Measurements from ENCODE around the gene SETDB2.

Gene SETDB2

DNA sequence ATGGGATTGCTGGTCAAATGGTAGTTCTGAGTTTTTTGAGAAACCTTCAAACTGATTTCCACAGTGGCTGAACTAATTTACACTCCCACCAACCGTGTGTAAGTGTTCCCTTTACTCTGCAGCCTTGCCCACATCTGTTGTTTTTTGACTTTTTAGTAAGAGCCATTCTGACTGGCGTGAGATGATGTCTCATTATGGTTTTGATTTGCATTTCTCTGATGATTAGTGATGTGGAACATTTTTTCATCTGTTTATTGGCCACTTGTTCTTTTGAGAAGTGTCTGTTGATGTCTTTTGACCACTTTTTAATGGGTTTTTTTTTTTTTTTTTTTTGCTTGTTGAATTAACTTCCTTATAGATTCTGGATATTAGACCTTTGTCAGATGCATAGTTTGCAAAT lies 4.5 kb upstream of the SETDB2 start:
- no peaks in the 10 kb centered on the region for H3K27me3 ChIP-seq (ENCODE audit: insufficient read depth, low read length, poor library complexity, severe bottlenecking)
- H3K4me2 ChIP-seq (ENCODE audit: low read depth, low read length, poor library complexity, severe bottlenecking), result no peak overlapping the region
- no peak overlapping the region for H3K4me3 ChIP-seq (ENCODE audit: low read length, poor library complexity, severe bottlenecking)
- H3K36me3 ChIP-seq (ENCODE audit: insufficient read depth, low read length), result no peaks in the 10 kb centered on the region
- no peaks in the 10 kb centered on the region for H3K9me3 ChIP-seq (ENCODE audit: insufficient read depth, low read depth, low read length)
- H3K9ac ChIP-seq (ENCODE audit: low read depth, low read length, poor library complexity, severe bottlenecking), result no peak overlapping the region
- H4K20me1 ChIP-seq (ENCODE audit: insufficient read depth, low read length, poor library complexity, severe bottlenecking), result no peaks in the 10 kb centered on the region
- peaks cover 9% of the 10 kb centered on the region for H3K4me1 ChIP-seq (ENCODE audit: insufficient read depth, low read length, poor library complexity, severe bottlenecking)
- 0 out of 2 replicates have a peak, but pooled peaks cover 11% of the 10 kb centered on the region for H3K79me2 ChIP-seq (ENCODE audit: insufficient read depth, low read length)
- H2AFZ ChIP-seq (ENCODE audit: low read length), result no peak overlapping the region
- TF ChIP-seq EZH2phosphoT487 (IDR thresholded peaks at IDR 0.05; ENCODE audit: borderline replicate concordance), result no peak
- TF ChIP-seq, protein P1, sequence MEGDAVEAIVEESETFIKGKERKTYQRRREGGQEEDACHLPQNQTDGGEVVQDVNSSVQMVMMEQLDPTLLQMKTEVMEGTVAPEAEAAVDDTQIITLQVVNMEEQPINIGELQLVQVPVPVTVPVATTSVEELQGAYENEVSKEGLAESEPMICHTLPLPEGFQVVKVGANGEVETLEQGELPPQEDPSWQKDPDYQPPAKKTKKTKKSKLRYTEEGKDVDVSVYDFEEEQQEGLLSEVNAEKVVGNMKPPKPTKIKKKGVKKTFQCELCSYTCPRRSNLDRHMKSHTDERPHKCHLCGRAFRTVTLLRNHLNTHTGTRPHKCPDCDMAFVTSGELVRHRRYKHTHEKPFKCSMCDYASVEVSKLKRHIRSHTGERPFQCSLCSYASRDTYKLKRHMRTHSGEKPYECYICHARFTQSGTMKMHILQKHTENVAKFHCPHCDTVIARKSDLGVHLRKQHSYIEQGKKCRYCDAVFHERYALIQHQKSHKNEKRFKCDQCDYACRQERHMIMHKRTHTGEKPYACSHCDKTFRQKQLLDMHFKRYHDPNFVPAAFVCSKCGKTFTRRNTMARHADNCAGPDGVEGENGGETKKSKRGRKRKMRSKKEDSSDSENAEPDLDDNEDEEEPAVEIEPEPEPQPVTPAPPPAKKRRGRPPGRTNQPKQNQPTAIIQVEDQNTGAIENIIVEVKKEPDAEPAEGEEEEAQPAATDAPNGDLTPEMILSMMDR (conservative IDR thresholded peaks at IDR 0.05; ENCODE audit: low read length), result no peak
- no peaks in the 10 kb centered on the region for H3K9me2 ChIP-seq (replicated peaks; ENCODE audit: low read depth, low read length)
- peaks cover 3% of the 10 kb centered on the region; the same call in 1 of the 2 replicates for H3F3A ChIP-seq (ENCODE audit: low read depth)

DNA sequence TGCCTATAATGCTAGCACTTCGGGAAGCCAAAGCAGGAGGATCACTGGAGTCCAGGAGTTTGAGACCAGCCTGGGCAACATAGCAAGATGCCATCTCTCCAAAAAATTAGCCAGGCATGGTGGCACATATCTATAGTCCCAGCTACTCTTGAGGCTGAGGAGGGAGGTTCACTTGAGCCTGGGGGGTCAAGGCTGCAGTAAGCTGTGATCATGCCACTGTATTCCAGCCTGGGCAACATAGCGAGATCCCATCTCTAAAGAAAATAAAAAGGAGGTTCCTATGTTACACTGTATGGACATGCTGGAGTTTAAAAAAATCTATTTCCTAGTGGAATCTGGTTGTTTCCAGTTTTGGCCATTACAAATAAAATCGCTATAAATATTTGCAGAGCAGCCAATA lies 2.8 kb upstream of the SETDB2 start:
- Histone ChIP-seq H4K20me1 (ENCODE audit: insufficient read depth, low read length, poor library complexity, severe bottlenecking) (no peaks in the 10 kb centered on the region), H3K4me1 (ENCODE audit: insufficient read depth, low read length, poor library complexity, severe bottlenecking) (peaks cover 19% of the 10 kb centered on the region), H3K36me3 (ENCODE audit: insufficient read depth, low read length) (no peaks in the 10 kb centered on the region), H3K9me2 (replicated peaks; ENCODE audit: low read depth, low read length) (no peaks in the 10 kb centered on the region), H3K4me3 (ENCODE audit: low read length, poor library complexity, severe bottlenecking) (no peak overlapping the region), H3K9ac (ENCODE audit: low read depth, low read length, poor library complexity, severe bottlenecking) (no peak overlapping the region), H3K27me3 (ENCODE audit: insufficient read depth, low read length, poor library complexity, severe bottlenecking) (no peaks in the 10 kb centered on the region), H3F3A (ENCODE audit: low read depth) (peaks cover 7% of the 10 kb centered on the region; the same call in 1 of the 2 replicates), H3K79me2 (ENCODE audit: insufficient read depth, low read length) (peaks cover 26% of the 10 kb centered on the region; the same call in 1 of the 2 replicates), H3K4me2 (ENCODE audit: low read depth, low read length, poor library complexity, severe bottlenecking) (no peak overlapping the region), H3K9me3 (ENCODE audit: insufficient read depth, low read depth, low read length) (no peaks in the 10 kb centered on the region), H2AFZ (ENCODE audit: low read length) (no peak overlapping the region)
- no peak for TF ChIP-seq EZH2phosphoT487 (IDR thresholded peaks at IDR 0.05; ENCODE audit: borderline replicate concordance)
- TF ChIP-seq, protein P1 (conservative IDR thresholded peaks at IDR 0.05; ENCODE audit: low read length), result no peak

GRCh38 chr13:49441846-49442245 lies 2.2 kb upstream of the SETDB2 start:
- Histone ChIP-seq H3K36me3 (ENCODE audit: insufficient read depth, low read length) (no peaks in the 10 kb centered on the region), H3K4me3 (ENCODE audit: low read length, poor library complexity, severe bottlenecking) (no peak overlapping the region), H3K79me2 (ENCODE audit: insufficient read depth, low read length) (peaks cover 32% of the 10 kb centered on the region), H3F3A (ENCODE audit: low read depth) (peaks cover 7% of the 10 kb centered on the region; the same call in 1 of the 2 replicates), H3K4me1 (ENCODE audit: insufficient read depth, low read length, poor library complexity, severe bottlenecking) (peaks cover 23% of the 10 kb centered on the region), H3K4me2 (ENCODE audit: low read depth, low read length, poor library complexity, severe bottlenecking) (peak overlapping the region; percentile 86), H3K9me2 (replicated peaks; ENCODE audit: low read depth, low read length) (no peaks in the 10 kb centered on the region), H3K9me3 (ENCODE audit: insufficient read depth, low read depth, low read length) (no peaks in the 10 kb centered on the region), H3K9ac (ENCODE audit: low read depth, low read length, poor library complexity, severe bottlenecking) (no peak overlapping the region), H2AFZ (ENCODE audit: low read length) (no peak overlapping the region), H3K27me3 (ENCODE audit: insufficient read depth, low read length, poor library complexity, severe bottlenecking) (no peaks in the 10 kb centered on the region), H4K20me1 (ENCODE audit: insufficient read depth, low read length, poor library complexity, severe bottlenecking) (no peaks in the 10 kb centered on the region)
- TF ChIP-seq, protein P1 (conservative IDR thresholded peaks at IDR 0.05; ENCODE audit: low read length), result no peak
- TF ChIP-seq EZH2phosphoT487 (IDR thresholded peaks at IDR 0.05; ENCODE audit: borderline replicate concordance), result no peak
